ENCODE measurements around the gene SMYD3. TPM values are rescaled to one million over a fixed set of nuclear protein-coding genes. Genes with fewer than 3 reads are reported as not detected.

SMYD3 gene
- polyA plus RNA-seq, 1 experiment = 39.9 TPM

GRCh38 chr1:245987997-245988392 lies 519.1 kb downstream of the SMYD3 start:
- TF ChIP-seq, protein P1, sequence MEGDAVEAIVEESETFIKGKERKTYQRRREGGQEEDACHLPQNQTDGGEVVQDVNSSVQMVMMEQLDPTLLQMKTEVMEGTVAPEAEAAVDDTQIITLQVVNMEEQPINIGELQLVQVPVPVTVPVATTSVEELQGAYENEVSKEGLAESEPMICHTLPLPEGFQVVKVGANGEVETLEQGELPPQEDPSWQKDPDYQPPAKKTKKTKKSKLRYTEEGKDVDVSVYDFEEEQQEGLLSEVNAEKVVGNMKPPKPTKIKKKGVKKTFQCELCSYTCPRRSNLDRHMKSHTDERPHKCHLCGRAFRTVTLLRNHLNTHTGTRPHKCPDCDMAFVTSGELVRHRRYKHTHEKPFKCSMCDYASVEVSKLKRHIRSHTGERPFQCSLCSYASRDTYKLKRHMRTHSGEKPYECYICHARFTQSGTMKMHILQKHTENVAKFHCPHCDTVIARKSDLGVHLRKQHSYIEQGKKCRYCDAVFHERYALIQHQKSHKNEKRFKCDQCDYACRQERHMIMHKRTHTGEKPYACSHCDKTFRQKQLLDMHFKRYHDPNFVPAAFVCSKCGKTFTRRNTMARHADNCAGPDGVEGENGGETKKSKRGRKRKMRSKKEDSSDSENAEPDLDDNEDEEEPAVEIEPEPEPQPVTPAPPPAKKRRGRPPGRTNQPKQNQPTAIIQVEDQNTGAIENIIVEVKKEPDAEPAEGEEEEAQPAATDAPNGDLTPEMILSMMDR (IDR thresholded peaks at IDR 0.05; ENCODE audit: low read depth, low read length) = no peak
- Histone ChIP-seq H3K9me3 (ENCODE audit: control insufficient read depth, insufficient read depth, low read length) (no peaks in the 10 kb centered on the region), H3K27ac (ENCODE audit: low read depth, low read length) (no peak overlapping the region), H3K4me3 (ENCODE audit: low read depth, low read length) (no peak overlapping the region), H3K27me3 (ENCODE audit: control insufficient read depth, insufficient read depth, low read length) (no peaks in the 10 kb centered on the region)
- ChIA-PET POLR2A (interaction anchor here (0.6 kb wide), 1 partner anchor 15 kb away, joined by 3 read pairs; no protein-coding TSS in a partner anchor), CTCF (no interaction called here)
- no peak for DNase-seq (ENCODE audit: low read depth, low spot score)

DNA sequence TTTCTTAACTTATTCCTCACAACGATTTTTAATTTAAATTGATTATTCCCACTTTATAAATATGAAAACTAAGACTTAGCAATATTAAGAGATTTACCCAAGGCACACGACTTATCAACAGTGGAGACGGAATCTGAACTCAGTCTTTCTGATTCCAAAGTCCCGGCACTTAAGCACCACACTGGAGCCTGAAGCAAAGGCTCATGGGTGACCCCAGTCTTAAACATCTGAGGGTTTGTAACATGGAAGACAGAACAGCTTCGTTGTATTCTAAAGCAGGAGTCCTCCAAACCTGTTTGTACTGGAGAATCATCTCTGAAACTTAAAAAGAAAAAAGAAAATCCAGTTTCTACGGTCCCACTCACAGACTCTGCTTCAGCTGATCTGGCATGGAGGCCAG lies 519.5 kb downstream of the SMYD3 start:
- no peak overlapping the region for H3K4me3 ChIP-seq (ENCODE audit: low read depth, low read length)
- H3K27ac ChIP-seq (ENCODE audit: low read depth, low read length) = no peak overlapping the region
- ChIA-PET POLR2A (no interaction called here), CTCF (interaction anchor here (1.9 kb wide), 1 partner anchor 16 kb away, joined by 5 read pairs; no protein-coding TSS in a partner anchor)
- no peaks in the 10 kb centered on the region for H3K27me3 ChIP-seq (ENCODE audit: control insufficient read depth, insufficient read depth, low read length)
- H3K9me3 ChIP-seq (ENCODE audit: control insufficient read depth, insufficient read depth, low read length) = no peaks in the 10 kb centered on the region
- TF ChIP-seq, protein P1 (IDR thresholded peaks at IDR 0.05; ENCODE audit: low read depth, low read length) = no peak
- no peak for DNase-seq (ENCODE audit: low read depth, low spot score)

- ChIA-PET POLR2A (interaction anchor here (1.4 kb wide), 1 partner anchor 215 kb away, joined by 3 read pairs; no protein-coding TSS in a partner anchor), CTCF (interaction anchor here (0.6 to 1.9 kb wide), 2 partner anchors 16 to 208 kb away, joined by 3 to 5 read pairs; no protein-coding TSS in a partner anchor)
- no peaks in the 10 kb centered on the region for H3K9me3 ChIP-seq (ENCODE audit: control insufficient read depth, insufficient read depth, low read length)
- H3K27me3 ChIP-seq (ENCODE audit: control insufficient read depth, insufficient read depth, low read length) = no peaks in the 10 kb centered on the region
- no peak overlapping the region for H3K4me3 ChIP-seq (ENCODE audit: low read depth, low read length)
- DNase-seq (ENCODE audit: low read depth, low spot score) = no peak
- TF ChIP-seq, protein P1 (IDR thresholded peaks at IDR 0.05; ENCODE audit: low read depth, low read length) = no peak
- no peak overlapping the region for H3K27ac ChIP-seq (ENCODE audit: low read depth, low read length)
Observed at GRCh38 chr1:245987219-245987545, 519.9 kb downstream of the SMYD3 start.

DNA sequence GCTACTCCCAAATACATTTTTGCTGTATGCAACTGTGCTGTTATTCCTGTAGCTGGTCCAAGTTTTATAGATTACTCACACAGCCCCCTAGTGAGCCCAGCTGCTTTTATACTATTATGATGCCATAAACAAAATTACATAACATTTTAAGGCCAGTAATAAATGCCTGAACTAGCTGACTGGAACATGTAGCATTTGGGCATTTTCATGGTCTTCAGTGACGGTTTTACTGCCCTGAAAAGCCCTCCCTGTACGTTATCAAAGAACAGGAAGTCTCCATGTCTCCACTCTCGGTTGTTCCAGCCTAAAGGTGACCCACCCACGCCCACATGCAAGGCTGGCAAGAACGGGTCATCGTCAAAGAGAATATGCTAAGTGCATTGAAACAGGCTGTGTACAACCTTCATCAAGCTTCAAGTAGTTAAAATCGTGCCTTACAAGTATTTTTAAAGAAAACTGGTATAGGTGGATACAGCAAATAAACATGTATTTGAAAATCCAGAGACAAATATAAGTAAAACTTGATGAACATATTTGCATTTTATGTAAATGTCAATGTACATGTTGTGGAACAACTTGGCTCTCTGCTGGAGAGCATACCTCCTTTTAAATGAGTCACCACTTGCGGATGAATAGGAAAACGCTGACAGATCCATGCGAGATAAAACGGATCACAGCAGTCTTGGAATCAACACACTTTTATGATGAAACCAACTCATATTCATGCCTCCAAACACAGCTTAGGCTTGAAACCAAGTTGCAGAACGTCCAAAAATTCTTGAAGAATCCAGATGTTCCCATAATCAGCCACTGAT lies 520.5 kb downstream of the SMYD3 start:
- peak overlapping the region; percentile 81 for H3K27ac ChIP-seq (ENCODE audit: low read depth, low read length)
- H3K9me3 ChIP-seq (ENCODE audit: control insufficient read depth, insufficient read depth, low read length) = no peaks in the 10 kb centered on the region
- no peaks in the 10 kb centered on the region for H3K27me3 ChIP-seq (ENCODE audit: control insufficient read depth, insufficient read depth, low read length)
- peak; percentile 67 for DNase-seq (ENCODE audit: low read depth, low spot score)
- TF ChIP-seq, protein P1 (IDR thresholded peaks at IDR 0.05; ENCODE audit: low read depth, low read length) = no peak
- CTCF ChIA-PET = interaction anchor here (0.6 to 1.9 kb wide), 2 partner anchors 17 to 207 kb away, joined by 3 to 5 read pairs; no protein-coding TSS in a partner anchor
- no peak overlapping the region for H3K4me3 ChIP-seq (ENCODE audit: low read depth, low read length)
- POLR2A ChIA-PET = interaction anchor here (1.4 kb wide), 1 partner anchor 215 kb away, joined by 3 read pairs; no protein-coding TSS in a partner anchor
